ENCODE data around the gene SPATC1L.
A peak's percentile ranks its signal among the peaks of the same experiment; 100 is the strongest.
"Not testable (repeated sequence)": the region's sequence is repeated elsewhere in the genome, so short reads cannot be mapped to it uniquely, and the experiment has no call there.

SPATC1L gene

DNA sequence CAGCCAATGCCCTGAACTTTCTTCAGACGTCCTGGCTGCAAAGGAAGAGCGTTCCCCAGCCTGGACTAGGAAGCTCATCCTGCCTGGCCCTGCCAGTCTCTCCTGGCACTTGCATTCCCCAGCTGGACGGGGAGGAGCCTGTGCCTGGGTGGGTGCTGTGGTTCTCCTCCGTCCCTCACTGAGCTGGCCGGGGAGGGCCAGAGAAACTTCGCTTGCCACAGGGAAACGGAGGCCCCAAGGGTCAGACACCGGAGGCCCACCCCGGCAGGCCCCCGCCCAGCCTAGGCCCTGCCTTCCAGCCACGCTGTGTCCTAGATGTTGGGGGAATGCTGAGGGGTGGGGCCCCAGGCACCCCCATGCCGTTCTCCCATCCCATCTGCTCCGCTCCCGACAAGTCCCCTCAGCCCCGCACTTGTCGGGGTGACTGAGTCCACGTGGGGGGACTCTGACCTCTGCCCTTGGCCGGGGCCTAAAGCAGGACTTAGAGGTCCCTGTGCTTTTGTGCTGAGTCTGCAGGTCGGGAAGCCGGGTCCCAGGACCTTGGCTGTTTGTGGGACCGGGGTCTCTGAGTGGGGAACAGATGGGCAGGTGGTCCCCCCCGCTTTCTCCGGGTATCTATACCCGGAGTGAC, 33.7 kb downstream of the SPATC1L start:
- H3K9me3 Mint-ChIP-seq: no peaks in the 10 kb centered on the region
- H3K4me3 Mint-ChIP-seq: no peak overlapping the region
- no peaks in the 10 kb centered on the region for H3K4me1 Mint-ChIP-seq
- no peaks in the 10 kb centered on the region for H3K36me3 Mint-ChIP-seq (ENCODE audit: low read depth)
- H3K27ac Mint-ChIP-seq: no peak overlapping the region
- no peak for ATAC-seq
- no peak for DNase-seq
- H3K27me3 Mint-ChIP-seq: no peaks in the 10 kb centered on the region

DNA sequence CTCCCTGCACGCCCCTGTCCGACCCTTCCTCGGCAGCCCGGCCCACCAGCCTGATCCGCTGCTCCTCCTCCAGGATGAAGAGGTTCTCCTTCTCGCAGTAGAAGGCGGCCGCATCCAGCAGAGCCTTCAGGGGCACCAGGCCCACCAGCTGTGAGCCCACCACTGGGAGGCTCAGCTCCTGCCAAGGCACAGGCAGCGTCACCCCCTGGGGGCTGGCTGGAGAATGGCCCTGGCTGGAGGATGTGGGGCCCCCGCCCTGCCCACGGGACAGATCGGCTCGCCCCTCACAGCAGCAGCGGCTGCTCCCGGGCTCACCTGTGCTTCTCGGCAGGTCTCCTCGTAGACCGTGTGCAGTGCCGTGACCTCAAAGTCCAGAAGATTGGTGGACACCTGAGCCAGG, 34.2 kb downstream of the SPATC1L start:
- Mint-ChIP-seq H3K27me3 (no peaks in the 10 kb centered on the region), H3K36me3 (ENCODE audit: low read depth) (no peaks in the 10 kb centered on the region), H3K27ac (no peak overlapping the region), H3K4me1 (no peaks in the 10 kb centered on the region), H3K4me3 (no peak overlapping the region), H3K9me3 (no peaks in the 10 kb centered on the region)
- no peak for DNase-seq
- no peak for ATAC-seq

DNA sequence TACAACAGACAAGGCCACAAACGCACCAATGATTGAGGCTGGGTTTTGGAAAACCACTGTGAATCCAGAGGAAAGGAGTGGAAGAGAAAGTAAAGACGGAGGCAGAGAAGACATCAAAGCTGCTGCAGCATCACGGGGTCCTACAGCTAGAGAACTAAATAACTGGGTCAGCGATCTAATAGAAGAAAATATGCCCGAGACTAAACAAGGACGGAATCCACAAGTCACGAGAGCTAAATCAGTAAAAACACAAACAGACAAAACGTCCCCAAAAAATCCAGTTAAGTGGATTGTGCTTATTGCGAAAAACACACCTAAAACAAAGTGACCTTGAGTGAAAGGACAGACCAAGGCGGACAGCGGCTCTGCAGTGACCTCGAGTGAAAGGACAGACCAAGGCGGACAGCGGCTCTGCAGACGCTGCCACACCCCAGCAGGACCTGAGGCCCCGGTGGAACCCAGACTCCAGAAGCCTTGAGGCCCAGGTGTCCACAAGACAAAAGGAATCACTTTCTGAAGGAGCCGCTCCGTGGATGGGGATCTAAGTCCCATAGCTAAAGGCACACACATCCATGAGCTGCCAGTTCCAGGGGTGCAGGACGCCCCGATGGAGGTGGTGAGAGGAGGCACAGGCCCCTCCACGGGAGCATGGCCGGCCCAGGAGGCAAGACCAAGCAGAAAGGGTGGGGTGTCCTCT, 34.9 kb downstream of the SPATC1L start:
- Mint-ChIP-seq H3K27me3 (no peaks in the 10 kb centered on the region), H3K9me3 (no peaks in the 10 kb centered on the region), H3K27ac (no peak overlapping the region), H3K4me3 (no peak overlapping the region), H3K4me1 (peaks cover 4% of the 10 kb centered on the region), H3K36me3 (ENCODE audit: low read depth) (no peaks in the 10 kb centered on the region)
- DNase-seq (no peak), ATAC-seq (no peak)

DNA sequence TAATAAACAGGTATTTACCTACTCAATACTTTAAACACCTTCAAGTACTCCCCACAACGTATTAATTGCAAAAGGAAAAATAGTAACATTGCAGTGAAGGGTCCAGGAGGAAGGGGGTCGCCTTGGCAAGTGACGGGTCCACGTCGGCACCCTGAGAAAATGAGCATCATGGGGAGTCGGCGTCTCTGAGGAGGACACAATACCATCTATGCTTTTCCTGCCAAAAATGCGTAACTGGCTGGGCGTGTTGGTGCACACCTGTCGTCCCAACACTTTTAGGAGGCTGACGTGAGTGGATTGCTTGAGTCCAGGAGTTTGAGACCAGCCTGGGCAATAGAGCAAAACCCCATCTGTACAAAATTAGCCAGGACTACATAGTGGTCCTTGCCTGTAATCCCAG, 36.2 kb downstream of the SPATC1L start:
- no peaks in the 10 kb centered on the region for H3K27me3 Mint-ChIP-seq
- H3K4me3 Mint-ChIP-seq: no peak overlapping the region
- H3K4me1 Mint-ChIP-seq: peaks cover 12% of the 10 kb centered on the region
- H3K9me3 Mint-ChIP-seq: no peaks in the 10 kb centered on the region
- no peak overlapping the region for H3K27ac Mint-ChIP-seq
- DNase-seq (no peak), ATAC-seq (no peak)
- no peaks in the 10 kb centered on the region for H3K36me3 Mint-ChIP-seq (ENCODE audit: low read depth)

DNA sequence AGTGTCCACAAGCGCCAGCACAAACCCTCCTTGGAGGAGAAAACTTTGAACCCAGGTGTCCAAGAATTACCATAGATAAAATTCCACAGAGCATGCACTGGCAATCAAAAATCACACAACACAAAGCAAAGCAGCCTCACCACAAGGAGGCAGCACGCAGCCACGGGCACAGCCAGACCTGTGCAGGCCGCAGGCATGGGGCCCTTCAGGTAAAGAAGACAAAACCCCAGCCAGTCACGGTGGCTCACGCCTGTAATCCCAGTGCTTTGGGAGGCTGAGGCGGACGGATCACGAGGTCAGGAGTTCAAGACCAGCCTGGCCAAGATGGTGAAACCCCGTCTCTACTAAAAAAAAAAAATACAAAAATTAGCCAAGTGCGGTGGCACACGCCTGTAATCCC, 36.8 kb downstream of the SPATC1L start:
- peaks cover 17% of the 10 kb centered on the region for H3K4me1 Mint-ChIP-seq
- not testable (repeated sequence) for H3K27me3 Mint-ChIP-seq; H3K36me3 Mint-ChIP-seq (ENCODE audit: low read depth); H3K4me3 Mint-ChIP-seq; H3K27ac Mint-ChIP-seq; ATAC-seq; H3K9me3 Mint-ChIP-seq
- peak; percentile 47 for DNase-seq

DNA sequence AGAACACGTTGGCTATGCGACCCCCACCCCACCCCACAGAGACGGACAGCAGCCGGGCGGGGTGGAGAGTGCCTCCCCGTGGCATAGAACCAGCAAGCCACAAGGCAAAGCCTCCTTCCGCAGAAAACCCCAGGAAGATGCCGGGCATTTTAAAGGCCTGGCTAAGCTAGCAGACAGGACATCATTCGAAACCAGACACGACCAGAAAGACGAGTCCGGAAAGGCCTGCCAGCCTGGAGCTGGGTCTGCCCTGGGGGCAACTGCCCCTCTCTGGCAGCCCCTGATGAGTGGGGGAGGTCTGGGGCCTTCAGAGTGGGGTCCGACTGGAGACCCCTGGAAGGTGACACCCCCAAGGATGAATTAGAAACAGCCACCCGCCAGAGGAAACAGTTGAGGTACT, 37.4 kb downstream of the SPATC1L start:
- peaks cover 18% of the 10 kb centered on the region for H3K4me1 Mint-ChIP-seq
- H3K27me3 Mint-ChIP-seq: no peaks in the 10 kb centered on the region
- H3K27ac Mint-ChIP-seq: no peak overlapping the region
- no peak for DNase-seq
- no peak overlapping the region for H3K4me3 Mint-ChIP-seq
- ATAC-seq: no peak
- H3K9me3 Mint-ChIP-seq: no peaks in the 10 kb centered on the region
- H3K36me3 Mint-ChIP-seq (ENCODE audit: low read depth): no peaks in the 10 kb centered on the region

DNA sequence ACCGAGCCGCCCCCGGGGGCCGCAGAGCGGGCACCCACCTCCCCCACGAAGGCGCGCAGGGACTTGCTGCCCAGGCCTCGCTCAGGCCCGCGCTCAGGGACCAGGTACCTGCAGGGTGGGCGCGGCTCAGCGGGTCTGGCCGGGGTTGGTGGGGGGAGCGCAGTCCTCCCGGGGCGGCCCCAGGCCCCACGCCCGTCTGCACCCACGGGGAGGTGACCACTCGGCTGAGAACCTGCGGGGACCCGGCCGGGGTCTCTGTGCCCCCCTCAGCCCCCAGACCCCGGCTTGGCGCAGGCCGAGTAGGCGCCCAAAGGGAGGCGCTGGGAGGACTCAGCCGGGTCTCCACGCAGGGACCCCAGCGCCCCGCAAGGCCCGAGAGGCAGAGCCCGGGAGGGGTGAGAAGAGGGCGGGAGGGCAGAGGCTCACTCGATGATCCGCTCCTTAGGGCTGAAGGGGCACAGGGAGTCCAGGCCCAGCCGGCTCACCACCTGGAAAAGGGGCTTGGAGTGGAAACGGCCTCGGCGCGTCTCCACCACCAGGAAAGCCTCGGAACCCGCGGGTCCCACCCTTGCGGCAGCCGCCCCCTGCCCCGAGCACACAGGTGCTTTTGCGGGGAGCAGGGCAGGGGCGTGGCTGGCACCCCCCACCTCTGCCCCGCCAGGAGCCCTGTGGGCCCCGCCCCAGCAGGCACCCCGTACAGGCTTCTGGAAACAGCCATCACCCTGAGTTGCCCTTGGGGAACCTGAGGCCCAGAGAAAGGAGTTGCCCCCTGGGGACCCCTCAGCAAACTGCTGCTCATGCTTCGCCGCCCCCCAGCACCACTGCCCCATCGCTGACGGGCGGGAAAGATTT, 38.2 kb downstream of the SPATC1L start:
- peaks cover 19% of the 10 kb centered on the region for H3K4me1 Mint-ChIP-seq
- DNase-seq: no peak
- H3K4me3 Mint-ChIP-seq: no peak overlapping the region
- no peaks in the 10 kb centered on the region for H3K27me3 Mint-ChIP-seq
- no peaks in the 10 kb centered on the region for H3K9me3 Mint-ChIP-seq
- no peaks in the 10 kb centered on the region for H3K36me3 Mint-ChIP-seq (ENCODE audit: low read depth)
- no peak for ATAC-seq
- no peak overlapping the region for H3K27ac Mint-ChIP-seq

DNA sequence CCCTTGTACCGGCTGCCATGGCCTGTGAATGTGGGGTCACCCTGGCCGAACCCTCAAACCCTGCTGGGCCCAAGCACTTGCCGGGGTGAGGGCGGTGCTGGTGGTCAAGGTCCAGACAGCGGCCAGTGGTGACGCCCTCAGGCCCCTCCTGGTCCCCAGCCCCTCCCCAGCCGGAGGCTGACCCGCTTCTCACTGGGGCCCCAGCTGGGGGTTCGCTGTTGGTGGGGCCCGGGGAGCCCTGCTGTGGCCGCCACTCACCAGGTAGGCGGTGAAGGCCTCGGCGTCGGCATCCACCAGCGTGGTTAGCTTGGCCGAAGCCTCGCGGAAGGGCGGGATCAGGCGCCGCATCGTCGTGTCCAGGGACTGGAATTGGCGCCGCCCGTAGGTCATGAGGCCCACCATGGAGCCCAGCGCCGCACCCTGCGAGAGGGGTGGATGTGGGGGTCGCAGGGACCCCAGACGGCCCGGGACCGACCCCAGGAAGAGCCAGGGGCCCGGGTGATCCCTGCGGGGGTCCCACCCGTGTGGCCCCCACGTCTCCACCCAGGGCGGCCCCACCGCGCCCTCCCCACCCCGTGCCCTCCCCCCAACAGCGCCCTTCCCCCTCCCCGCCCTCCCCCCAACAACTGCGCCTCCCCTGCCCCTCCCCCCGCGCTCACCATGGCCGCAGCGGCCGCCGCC, 39.0 kb downstream of the SPATC1L start:
- H3K9me3 Mint-ChIP-seq: no peaks in the 10 kb centered on the region
- H3K27ac Mint-ChIP-seq: no peak overlapping the region
- H3K36me3 Mint-ChIP-seq (ENCODE audit: low read depth): no peaks in the 10 kb centered on the region
- H3K4me3 Mint-ChIP-seq: no peak overlapping the region
- H3K4me1 Mint-ChIP-seq: peaks cover 19% of the 10 kb centered on the region
- peaks cover under 1% of the 10 kb centered on the region for H3K27me3 Mint-ChIP-seq
- ATAC-seq: no peak
- no peak for DNase-seq

DNA sequence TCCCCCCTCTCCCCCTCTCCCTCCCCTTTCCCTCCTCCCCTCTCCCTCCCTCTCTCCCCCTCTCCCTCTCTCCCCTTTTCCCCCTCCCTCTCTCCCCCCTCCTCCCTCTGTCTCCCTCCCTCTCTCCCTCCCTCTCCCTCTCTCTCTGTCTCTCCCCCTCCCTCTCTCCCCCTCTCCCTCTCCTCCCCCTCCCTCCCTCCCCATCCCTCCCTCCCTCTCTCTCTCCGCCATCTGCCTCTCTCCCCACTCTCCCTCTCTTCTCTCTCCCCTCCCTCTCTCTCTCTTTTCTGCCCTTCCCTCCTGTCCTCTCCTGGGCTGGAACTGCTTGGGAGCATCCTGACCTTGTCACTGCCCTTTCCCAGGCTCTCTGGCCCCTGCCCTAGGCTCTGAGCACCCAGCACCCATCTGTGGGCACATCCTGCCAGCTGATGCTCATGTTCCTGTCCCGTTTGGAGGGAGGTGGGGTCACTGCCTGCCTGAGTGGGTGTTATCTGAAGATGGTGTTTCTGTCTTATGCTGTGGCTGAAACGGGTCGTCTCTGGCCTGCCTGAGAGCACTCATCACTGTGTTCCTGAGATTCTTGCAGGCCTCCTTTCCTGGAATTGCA, 39.7 kb downstream of the SPATC1L start:
- Mint-ChIP-seq H3K4me3 (no peak overlapping the region), H3K9me3 (no peaks in the 10 kb centered on the region)

DNA sequence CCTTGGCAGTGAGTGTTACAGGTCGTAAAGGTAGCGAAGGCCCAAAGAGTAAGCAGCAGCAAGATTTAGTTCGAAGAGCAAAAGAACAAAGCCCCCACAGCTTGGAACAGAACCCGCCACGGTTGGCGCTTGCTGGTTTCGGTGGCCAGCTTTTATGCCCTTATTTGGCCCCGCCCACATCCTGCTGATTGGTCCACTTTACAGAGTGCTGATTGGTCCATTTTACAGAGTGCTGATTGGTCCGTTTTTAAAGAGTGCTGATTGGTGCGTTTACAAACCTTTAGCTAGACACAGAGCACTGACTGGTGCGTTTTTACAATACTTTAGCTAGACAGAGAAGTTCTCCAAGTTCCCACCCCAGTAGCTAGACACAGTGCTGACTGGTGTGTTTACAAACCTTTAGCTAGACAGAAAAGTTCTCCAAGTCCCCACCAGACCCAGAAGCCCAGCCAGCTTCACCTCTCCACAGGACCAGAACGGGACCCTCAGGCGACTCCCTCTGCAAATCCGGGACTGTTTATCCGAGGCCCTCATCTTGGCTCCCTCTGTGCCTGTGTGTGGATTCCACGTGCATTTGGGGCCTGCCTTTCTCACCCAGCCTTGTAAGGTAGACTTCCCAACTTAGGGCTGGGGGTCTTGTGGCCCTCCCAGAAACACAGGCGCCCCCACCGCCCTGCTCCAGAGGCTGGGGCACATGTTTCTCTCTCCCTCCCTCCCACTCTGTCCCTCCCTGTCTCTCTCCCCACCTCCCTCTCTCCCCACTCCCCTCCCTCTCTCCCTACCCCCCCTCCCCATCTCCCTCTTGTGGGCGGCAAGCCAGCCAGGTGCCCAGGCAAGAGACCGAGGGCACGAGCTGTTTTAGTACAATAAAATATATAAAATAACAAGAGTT, 41.4 kb downstream of the SPATC1L start:
- Mint-ChIP-seq H3K27ac (no peak overlapping the region), H3K4me3 (no peak overlapping the region), H3K9me3 (no peaks in the 10 kb centered on the region), H3K4me1 (peaks cover 19% of the 10 kb centered on the region), H3K36me3 (ENCODE audit: low read depth) (no peaks in the 10 kb centered on the region), H3K27me3 (peaks cover 3% of the 10 kb centered on the region)
- ATAC-seq: no peak
- DNase-seq: peak; percentile 40

More for the DNA sequence above, 39.7 kb downstream of the SPATC1L start:
- peaks cover 3% of the 10 kb centered on the region for H3K27me3 Mint-ChIP-seq
- H3K27ac Mint-ChIP-seq: peak overlapping the region; percentile 35
- ATAC-seq (no peak), DNase-seq (peak; percentile 16)
- peaks cover 19% of the 10 kb centered on the region for H3K4me1 Mint-ChIP-seq
- no peaks in the 10 kb centered on the region for H3K36me3 Mint-ChIP-seq (ENCODE audit: low read depth)

DNA sequence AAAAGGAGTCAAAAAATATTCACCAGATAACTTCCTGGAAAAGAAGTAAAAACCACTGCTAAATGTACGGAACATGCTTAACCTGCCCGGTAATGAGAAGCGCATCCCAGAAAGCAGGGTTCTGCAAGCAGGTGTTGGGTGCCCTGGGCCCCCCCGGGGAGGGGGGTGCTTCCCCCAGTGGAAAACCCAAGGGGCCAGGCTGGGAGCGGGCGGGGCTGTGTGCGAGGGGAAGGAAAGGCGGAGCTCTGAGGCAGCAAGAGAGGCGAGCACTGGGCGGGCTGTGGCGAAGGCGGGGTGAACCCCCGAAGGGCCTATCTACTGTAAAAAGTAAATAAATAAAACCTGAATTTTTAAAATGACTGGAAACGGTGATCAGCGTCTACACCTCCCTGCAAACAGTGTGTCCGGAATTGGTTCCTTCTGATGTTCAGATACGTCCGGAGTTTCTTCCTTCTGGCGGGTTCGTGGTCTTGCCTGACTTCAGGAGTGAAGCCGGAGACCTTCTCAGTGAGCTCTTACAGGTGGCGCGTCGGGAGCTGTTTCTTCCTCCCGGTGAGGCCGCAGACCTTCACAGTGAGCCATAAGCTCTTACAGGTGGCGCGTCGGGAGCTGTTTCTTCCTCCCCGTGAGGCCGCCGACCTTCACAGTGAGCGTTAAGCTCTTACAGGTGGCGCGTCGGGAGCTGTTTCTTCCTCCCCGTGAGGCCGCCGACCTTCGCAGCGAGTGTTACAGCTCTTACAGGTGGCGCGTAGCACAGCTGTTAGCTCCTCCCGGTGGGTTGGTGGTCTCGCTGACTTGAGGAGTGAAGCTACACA, 42.3 kb downstream of the SPATC1L start:
- no peaks in the 10 kb centered on the region for H3K36me3 Mint-ChIP-seq (ENCODE audit: low read depth)
- no peak overlapping the region for H3K27ac Mint-ChIP-seq

DNA sequence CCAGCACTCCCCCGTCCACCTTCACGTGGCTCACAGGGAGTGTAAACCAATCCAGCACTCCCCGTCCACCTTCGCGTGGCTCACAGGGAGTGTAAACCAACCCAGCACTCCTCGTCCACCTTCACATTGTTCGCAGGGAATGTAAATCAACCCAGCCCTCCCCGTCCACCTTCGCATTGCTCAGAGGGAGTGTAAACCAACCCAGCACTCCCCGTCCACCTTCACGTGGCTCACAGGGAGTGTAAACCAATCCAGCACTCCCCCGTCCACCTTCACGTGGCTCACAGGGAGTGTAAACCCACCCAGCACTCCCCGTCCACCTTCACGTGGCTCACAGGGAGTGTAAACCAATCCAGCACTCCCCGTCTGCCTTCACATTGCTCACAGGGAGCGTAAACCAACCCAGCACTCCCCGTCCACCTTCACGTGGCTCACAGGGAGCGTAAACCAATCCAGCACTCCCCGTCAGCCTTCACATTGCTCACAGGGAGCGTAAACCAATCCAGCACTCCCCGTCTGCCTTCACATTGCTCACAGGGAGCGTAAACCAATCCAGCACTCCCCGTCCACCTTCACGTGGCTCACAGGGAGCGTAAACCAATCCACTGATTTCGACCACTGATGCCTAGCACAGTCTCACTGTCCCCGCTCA, 43.8 kb downstream of the SPATC1L start:
- not testable (repeated sequence) for H3K9me3 Mint-ChIP-seq, ATAC-seq, H3K27ac Mint-ChIP-seq

More for the DNA sequence above, 42.3 kb downstream of the SPATC1L start:
- Mint-ChIP-seq H3K9me3 (no peaks in the 10 kb centered on the region), H3K27me3 (peaks cover 3% of the 10 kb centered on the region), H3K4me1 (peaks cover 19% of the 10 kb centered on the region), H3K4me3 (no peak overlapping the region)
- no peak for ATAC-seq
- no peak for DNase-seq

More for the DNA sequence above, 43.8 kb downstream of the SPATC1L start:
- H3K4me3 Mint-ChIP-seq; H3K36me3 Mint-ChIP-seq (ENCODE audit: low read depth); H3K27me3 Mint-ChIP-seq; DNase-seq: not testable (repeated sequence)
- peaks cover 19% of the 10 kb centered on the region for H3K4me1 Mint-ChIP-seq

Measured in activated naive CD8-positive, alpha-beta T cell treated with anti-CD3 and anti-CD28 coated beads, Interleukin-2, amount 50 U/mL, for 24 hours (primary cell).